HUES48 (cell line): Measurements from ENCODE around the gene CLIC5.

Source experiments
- H3K27ac ChIP-seq: one replicate; pipeline ENCODE4 v1.7.0; 2013; ENCODE audit warnings: low read depth, low read length, inconsistent platforms
- H3K27me3 ChIP-seq: 2 replicates; pipeline ENCODE4 v1.6.1; 2013; ENCODE audit warnings: mild to moderate bottlenecking, low read length; ENCODE audit not compliant: control insufficient read depth, insufficient read depth
- H3K36me3 ChIP-seq: 2 replicates; pipeline ENCODE4 v1.6.1; 2013; ENCODE audit warnings: low read length; ENCODE audit not compliant: control insufficient read depth, insufficient read depth
- H3K4me1 ChIP-seq: 2 replicates; pipeline ENCODE4 v1.6.1; 2013; ENCODE audit warnings: mild to moderate bottlenecking, low read length; ENCODE audit not compliant: control insufficient read depth, insufficient read depth
- H3K4me3 ChIP-seq: 2 replicates; pipeline ENCODE4 v1.5.1; 2013; ENCODE audit warnings: mild to moderate bottlenecking, low read depth, low read length
- H3K9ac ChIP-seq: 2 replicates; pipeline ENCODE4 v1.6.1; 2013; ENCODE audit warnings: mild to moderate bottlenecking, low read depth, low read length, moderate library complexity
- H3K9me3 ChIP-seq: 2 replicates; pipeline ENCODE4 v1.6.1; 2013; ENCODE audit warnings: low read length; ENCODE audit not compliant: control insufficient read depth, insufficient read depth

The CLIC5 gene

DNA sequence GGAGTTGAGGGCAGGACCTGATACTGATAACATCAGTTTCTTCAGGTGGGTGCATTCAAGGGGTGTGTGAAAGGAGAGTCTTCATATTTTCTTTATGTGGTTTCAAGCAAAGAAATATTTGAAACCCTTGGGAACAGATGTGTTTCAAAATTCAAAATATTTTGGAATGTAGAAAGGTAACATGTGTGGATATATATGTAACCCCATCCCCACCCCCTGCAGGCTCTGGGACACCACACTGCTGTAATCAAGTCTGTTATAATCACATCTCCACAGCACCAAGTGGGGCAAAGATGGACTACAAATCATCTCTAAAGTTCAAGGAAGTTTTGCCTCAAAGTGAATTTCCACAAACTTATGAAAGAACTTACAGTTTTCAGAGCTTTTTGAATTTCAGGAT is 41.1 kb downstream of the CLIC5 start:
- H3K27ac ChIP-seq, result no peak overlapping the region
- H3K4me1 ChIP-seq, result peaks cover 9% of the 10 kb centered on the region; the same call in 1 of the 2 replicates
- H3K9me3 ChIP-seq, result no peaks in the 10 kb centered on the region
- no peak overlapping the region for H3K9ac ChIP-seq
- no peaks in the 10 kb centered on the region for H3K36me3 ChIP-seq
- H3K4me3 ChIP-seq, result no peak overlapping the region
- H3K27me3 ChIP-seq, result no peaks in the 10 kb centered on the region

DNA sequence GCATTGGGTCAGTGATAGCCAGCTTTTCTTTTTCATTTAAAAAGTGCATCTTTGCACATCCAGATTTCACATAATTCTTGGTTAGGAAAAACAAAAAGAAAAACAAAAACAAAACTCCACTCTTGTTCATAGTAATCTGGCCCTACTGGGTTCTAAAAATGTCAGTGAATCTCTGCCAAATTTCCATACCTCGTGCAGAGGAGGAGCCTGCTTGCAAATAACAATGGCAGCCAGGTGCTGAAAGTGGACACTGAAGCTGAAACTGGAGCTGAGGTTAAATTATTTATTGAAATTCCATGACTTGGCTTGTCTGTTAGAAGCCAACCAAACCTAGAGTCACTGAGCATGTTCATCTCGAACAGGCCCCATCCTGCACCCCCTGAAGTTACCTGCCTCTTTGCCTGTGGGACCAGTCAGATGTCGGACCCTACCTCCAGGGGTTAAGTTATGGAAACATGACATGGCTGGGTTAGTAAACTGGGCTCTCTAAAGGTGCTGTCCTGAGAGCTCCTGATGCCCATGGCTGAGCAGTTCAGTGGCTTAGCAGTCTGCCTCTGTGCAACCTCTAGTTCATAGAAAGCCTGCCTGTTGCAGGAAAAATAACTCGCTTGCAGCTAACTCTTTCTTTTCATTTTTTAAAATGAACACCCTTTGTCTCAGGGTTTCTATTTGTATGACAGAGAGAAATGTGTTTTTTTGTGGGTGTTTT is 42.7 kb downstream of the CLIC5 start:
- Histone ChIP-seq H3K4me3 (no peak overlapping the region), H3K4me1 (peaks cover 9% of the 10 kb centered on the region; the same call in 1 of the 2 replicates), H3K9me3 (no peaks in the 10 kb centered on the region), H3K9ac (no peak overlapping the region), H3K27ac (no peak overlapping the region), H3K36me3 (no peaks in the 10 kb centered on the region), H3K27me3 (no peaks in the 10 kb centered on the region)

DNA sequence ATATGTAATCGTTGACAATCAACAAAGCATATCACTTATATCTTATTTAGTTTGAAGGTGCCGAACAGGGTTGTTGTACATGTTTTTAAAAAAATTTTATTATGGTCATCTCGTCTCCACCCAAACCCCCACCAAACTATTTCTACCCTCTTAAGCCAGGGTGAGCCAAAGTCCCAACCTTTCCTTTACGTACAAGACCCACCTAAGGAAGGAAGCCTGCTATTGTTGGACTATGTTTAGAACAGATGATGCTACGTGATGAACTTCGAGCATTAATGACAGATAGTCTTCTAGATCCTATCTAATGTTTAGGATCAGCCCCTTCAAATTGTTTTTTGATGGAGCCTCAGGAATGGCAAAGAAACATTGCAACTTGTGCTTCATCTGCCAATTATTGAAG is 44.4 kb downstream of the CLIC5 start:
- no peak overlapping the region for H3K4me3 ChIP-seq
- H3K9me3 ChIP-seq, result no peaks in the 10 kb centered on the region
- H3K36me3 ChIP-seq, result no peaks in the 10 kb centered on the region

DNA sequence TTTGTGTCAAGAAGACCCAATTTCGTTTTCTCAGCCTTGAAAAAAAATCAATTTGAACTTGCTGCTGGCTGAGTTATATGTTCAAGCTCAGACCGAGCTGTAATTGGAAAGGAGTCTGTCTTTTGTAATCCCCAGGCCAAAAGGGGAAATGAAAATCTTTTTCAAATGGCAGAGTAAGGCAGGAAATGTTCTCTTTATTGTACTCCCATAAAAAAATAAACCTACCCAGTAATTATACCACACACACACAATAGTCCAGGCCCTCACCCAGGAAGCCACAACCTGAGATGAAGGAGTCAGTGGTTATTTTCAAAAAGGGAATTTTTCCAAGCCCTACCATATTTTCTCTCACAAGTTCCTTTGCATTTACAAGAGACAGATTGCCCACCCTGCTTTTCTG is 45.3 kb downstream of the CLIC5 start:
- Histone ChIP-seq H3K4me3 (no peak overlapping the region), H3K4me1 (peaks cover 9% of the 10 kb centered on the region; the same call in 1 of the 2 replicates), H3K27me3 (no peaks in the 10 kb centered on the region), H3K36me3 (no peaks in the 10 kb centered on the region), H3K9ac (no peak overlapping the region), H3K9me3 (no peaks in the 10 kb centered on the region), H3K27ac (no peak overlapping the region)

More for the DNA sequence above, 44.4 kb downstream of the CLIC5 start:
- Histone ChIP-seq H3K9ac (no peak overlapping the region), H3K27me3 (no peaks in the 10 kb centered on the region), H3K4me1 (peaks cover 9% of the 10 kb centered on the region; the same call in 1 of the 2 replicates), H3K27ac (no peak overlapping the region)

DNA sequence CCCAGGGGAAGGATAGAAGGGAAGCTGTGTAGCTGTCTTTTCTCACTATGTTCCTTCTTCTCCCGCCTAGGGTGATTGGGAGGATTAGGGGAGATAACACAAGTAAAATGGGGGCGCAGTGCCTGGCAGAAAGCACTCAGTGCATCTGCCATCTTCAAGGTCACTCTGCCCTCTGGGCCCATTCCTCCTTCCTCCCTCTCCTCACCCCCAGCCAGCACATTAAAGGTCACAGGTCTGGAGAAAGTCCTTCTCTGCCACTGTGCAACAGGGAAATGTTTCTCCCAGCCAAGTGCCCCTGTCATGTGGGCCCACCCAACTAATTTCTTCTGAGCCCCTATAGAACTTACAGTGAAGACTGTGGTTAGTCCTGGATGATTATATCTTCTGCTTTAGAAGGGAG is 45.8 kb downstream of the CLIC5 start:
- H3K27me3 ChIP-seq, result no peaks in the 10 kb centered on the region
- H3K4me3 ChIP-seq, result no peak overlapping the region
- no peaks in the 10 kb centered on the region for H3K36me3 ChIP-seq
- peaks cover 9% of the 10 kb centered on the region; the same call in 1 of the 2 replicates for H3K4me1 ChIP-seq
- no peak overlapping the region for H3K9ac ChIP-seq
- no peaks in the 10 kb centered on the region for H3K9me3 ChIP-seq
- H3K27ac ChIP-seq, result no peak overlapping the region

DNA sequence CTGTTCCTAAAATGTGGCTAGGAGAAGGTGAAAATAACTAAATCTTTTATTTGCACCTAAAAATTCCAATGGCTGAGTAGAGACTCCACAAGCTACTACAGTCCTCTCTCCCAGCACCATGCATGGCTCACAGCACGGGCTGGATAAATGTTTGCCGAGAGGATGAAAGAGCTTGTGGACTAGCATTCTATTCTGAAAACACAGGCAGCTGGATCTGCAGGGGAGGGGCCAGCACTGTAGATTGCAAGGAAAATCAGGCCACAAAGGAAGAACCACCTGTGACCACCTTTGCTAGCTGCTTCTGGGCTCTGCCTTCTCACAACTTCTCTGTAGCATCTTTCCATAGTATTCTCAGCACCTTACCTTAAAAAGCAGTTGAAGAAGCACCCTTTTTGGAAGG is 46.6 kb downstream of the CLIC5 start:
- Histone ChIP-seq H3K36me3 (no peaks in the 10 kb centered on the region), H3K27me3 (no peaks in the 10 kb centered on the region), H3K27ac (no peak overlapping the region), H3K4me3 (no peak overlapping the region), H3K9me3 (no peaks in the 10 kb centered on the region), H3K9ac (no peak overlapping the region), H3K4me1 (peaks cover 9% of the 10 kb centered on the region; the same call in 1 of the 2 replicates)

DNA sequence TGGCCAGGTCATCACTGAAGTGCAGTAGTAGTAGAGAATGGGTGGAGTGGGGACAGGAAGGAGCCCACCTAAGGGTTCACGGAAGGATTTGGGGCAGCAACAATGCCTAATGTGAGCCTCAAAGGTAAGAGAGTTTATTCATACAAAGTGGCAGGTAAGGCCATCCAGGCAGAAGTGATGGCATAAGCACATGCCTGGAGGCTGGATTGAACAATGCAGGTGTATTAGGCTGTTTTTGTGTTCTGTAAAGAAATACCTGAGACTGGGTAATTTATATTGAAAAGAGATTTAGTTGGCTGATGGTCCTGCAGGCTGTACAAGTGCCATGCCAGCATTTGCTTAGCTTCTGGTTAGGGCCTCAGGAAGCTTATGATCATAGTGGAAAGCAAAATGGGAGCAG is 48.3 kb downstream of the CLIC5 start:
- Histone ChIP-seq H3K9ac (no peak overlapping the region), H3K27me3 (no peaks in the 10 kb centered on the region), H3K36me3 (no peaks in the 10 kb centered on the region), H3K9me3 (no peaks in the 10 kb centered on the region), H3K4me3 (no peak overlapping the region), H3K4me1 (peaks cover 3% of the 10 kb centered on the region; the same call in 1 of the 2 replicates), H3K27ac (no peak overlapping the region)

DNA sequence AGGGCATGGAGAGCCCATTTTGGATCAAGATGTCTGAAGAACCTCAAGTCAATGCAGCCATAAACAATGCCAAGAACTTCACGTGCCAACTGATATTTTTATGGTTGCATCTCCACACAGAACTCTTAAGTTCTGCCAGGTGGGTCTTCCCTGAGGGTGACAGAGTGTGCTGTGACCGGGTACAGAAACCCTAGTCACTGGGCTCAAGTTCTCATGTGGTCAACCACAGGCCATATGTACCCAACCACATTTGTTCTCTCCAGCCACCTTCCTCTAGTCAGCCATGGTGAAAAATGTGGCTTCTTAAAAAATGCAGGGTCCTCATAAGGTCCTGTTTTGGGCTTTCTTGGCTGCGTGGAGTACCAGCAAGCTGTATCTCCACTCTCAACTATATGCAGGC is 48.9 kb downstream of the CLIC5 start:
- Histone ChIP-seq H3K27me3 (no peaks in the 10 kb centered on the region), H3K4me1 (no peaks in the 10 kb centered on the region), H3K27ac (no peak overlapping the region)

DNA sequence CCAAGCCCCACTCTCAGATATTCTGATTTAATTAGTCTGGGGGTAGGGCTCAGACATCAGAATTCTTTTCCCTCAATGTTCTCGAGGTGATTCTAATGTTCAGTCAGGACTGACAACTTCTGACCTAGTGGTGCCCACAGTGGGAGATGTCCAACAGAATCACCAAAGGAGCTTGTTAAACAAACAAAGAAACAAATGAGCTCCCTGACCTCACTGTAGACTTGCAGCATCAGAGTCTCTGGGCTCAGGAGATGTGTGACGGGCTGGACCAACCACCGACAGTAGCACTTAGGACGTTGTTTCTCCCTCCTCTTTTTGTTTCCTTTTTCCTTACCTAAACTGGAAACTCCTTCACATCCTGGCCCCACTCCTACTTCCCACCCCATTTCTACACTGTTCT is 49.3 kb downstream of the CLIC5 start:
- Histone ChIP-seq H3K27me3 (no peaks in the 10 kb centered on the region), H3K9ac (no peak overlapping the region), H3K27ac (no peak overlapping the region), H3K4me3 (no peak overlapping the region), H3K36me3 (no peaks in the 10 kb centered on the region), H3K9me3 (no peaks in the 10 kb centered on the region), H3K4me1 (no peaks in the 10 kb centered on the region)

More for the DNA sequence above, 48.9 kb downstream of the CLIC5 start:
- no peak overlapping the region for H3K4me3 ChIP-seq
- H3K9me3 ChIP-seq, result no peaks in the 10 kb centered on the region
- H3K9ac ChIP-seq, result no peak overlapping the region
- H3K36me3 ChIP-seq, result no peaks in the 10 kb centered on the region

DNA sequence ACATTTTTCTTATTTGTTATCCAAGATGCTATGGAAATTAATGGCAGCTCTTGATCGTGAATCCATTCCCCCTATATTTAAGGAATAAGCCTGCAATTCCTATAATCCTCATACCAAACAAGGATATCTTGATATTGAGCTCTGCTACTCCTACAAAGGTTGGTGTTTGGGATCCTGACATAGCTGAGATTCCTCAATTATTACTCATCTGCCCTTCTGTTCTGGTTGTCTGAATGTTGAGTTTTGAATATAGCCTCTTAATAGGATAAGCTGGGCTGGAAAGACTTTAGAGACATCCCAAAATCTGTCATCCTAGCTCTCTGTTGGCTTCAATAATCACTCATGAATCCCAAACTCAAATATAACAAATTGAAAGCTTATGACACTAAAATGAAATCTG is 49.9 kb downstream of the CLIC5 start:
- no peaks in the 10 kb centered on the region for H3K36me3 ChIP-seq
- H3K9ac ChIP-seq, result no peak overlapping the region
- no peak overlapping the region for H3K4me3 ChIP-seq
- no peak overlapping the region for H3K27ac ChIP-seq
- no peaks in the 10 kb centered on the region for H3K27me3 ChIP-seq
- H3K4me1 ChIP-seq, result no peaks in the 10 kb centered on the region
- no peaks in the 10 kb centered on the region for H3K9me3 ChIP-seq

DNA sequence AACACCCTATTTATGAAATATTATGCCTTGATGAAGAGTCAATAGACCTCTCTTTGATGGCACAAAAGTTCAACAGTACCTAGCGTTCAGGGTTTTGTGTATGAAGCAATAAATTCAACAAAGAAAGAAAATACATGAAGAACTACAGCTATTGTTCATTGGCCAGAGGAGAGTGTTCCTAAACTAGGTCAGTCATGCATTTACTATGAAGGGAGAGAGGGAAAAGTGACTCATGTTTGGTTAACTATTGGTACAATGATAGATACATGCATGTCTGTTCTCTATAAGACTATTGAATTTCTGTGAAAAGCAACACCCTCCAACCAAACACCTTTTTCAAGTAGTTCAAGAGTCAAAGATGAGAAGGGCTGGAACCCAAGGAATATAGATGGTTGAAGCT is 50.7 kb downstream of the CLIC5 start:
- Histone ChIP-seq H3K36me3 (no peaks in the 10 kb centered on the region), H3K9me3 (no peaks in the 10 kb centered on the region), H3K4me3 (no peak overlapping the region), H3K27ac (no peak overlapping the region), H3K9ac (no peak overlapping the region), H3K4me1 (no peaks in the 10 kb centered on the region), H3K27me3 (no peaks in the 10 kb centered on the region)
